HCT116 (cell line): ENCODE data around the gene FAM81A. TPM values are rescaled to one million over a fixed set of nuclear protein-coding genes. Genes with fewer than 3 reads are reported as not detected.

ENCODE experiments used
- ATAC-seq: fragments of 200-7000 bp; cut with Tn5 transposase; 2 replicates; pipeline ENCODE4 v1.9.1; 2020; ENCODE audit warnings: mild to moderate bottlenecking, moderate library complexity
- BruUV-seq: library from RNA; stranded (reverse); fragments of 400-500 nt; replicated peaks from 2 replicates; lab custom pipeline; 2021; lab: Mats Ljungman, UMichigan
- CTCF ChIA-PET: fragments of 300-600 bp; sonication (Branson Sonifier 250); formaldehyde crosslinking; loops from one replicate; lab custom pipeline; 2021; ENCODE audit warnings: antibody characterized with exemption; lab: Charles Lee
- POLR2A ChIA-PET: fragments of 300-600, 350-600 bp; sonication (Branson Sonifier 250); formaldehyde crosslinking; loops from one replicate; lab custom pipeline; 2021; ENCODE audit warnings: antibody characterized with exemption; lab: Charles Lee
- RAD21 ChIA-PET, 2 experiments: fragments of 300-600 bp; sonication (Branson Sonifier 250); formaldehyde crosslinking; loops; one replicate each; lab custom pipeline; 2023; ENCODE audit warnings: low total read pairs in 2 of 2; ENCODE audit not compliant: uncharacterized antibody in 2 of 2, unreplicated experiment in 2 of 2, low non-redundant PET in 1 of 2; lab: Charles Lee
- DNase-seq: peaks from one replicate; pipeline ENCODE4 v3.0.0-alpha.2; 2010; ENCODE audit warnings: low read depth, low spot score
- H2AFZ ChIP-seq: fragments of 200-600 bp; shearing (Covaris generic), sonication (generic); 2 replicates; pipeline ENCODE4 v1.6.1; 2017; ENCODE audit warnings: low read depth, mixed run types, mixed read lengths, antibody characterized with exemption, low read length; ENCODE audit not compliant: poor library complexity, severe bottlenecking
- H3K27ac ChIP-seq: 2 replicates; pipeline ENCODE4 v1.5.1; 2012; ENCODE audit warnings: low read depth, low read length
- H3K27me3 ChIP-seq: fragments of 200-600 bp; sonication (generic); 2 replicates; pipeline ENCODE4 v1.6.1; 2016; ENCODE audit warnings: mixed run types, low read length, mixed read lengths; ENCODE audit not compliant: insufficient read depth
- H3K36me3 ChIP-seq, 2 experiments: fragments of 200-500 bp in 1 of 2; fragments of 200-600 bp in 1 of 2; sonication (Bioruptor generic) in 1 of 2; sonication (generic) in 1 of 2; 2 replicates each; pipeline versions ENCODE4 v1.5.1 to v1.6.1; 2014 to 2016; ENCODE audit warnings: low read length in 2 of 2, inconsistent platforms in 1 of 2, mixed read lengths in 1 of 2, mixed run types in 1 of 2; ENCODE audit not compliant: insufficient read depth in 2 of 2, control insufficient read depth in 1 of 2
- H3K4me1 ChIP-seq, 2 experiments: fragments of 200-600 bp in 1 of 2; sonication (generic) in 1 of 2; 2 replicates each; pipeline versions ENCODE4 v1.5.1 to v1.6.1; 2012 to 2017; ENCODE audit warnings: low read length in 2 of 2, inconsistent platforms in 1 of 2, mild to moderate bottlenecking in 1 of 2, mixed read lengths in 1 of 2, mixed run types in 1 of 2, moderate library complexity in 1 of 2; ENCODE audit not compliant: insufficient read depth in 2 of 2, control insufficient read depth in 1 of 2
- H3K4me2 ChIP-seq: fragments of 200-600 bp; sonication (generic); 2 replicates; pipeline ENCODE4 v1.6.1; 2017; ENCODE audit warnings: mixed run types, low read length, mixed read lengths
- H3K4me3 ChIP-seq, 2 experiments: fragments of 200-600 bp in 1 of 2; sonication (generic) in 1 of 2; replicated peaks in 1 of 2; 2 replicates each; pipeline ENCODE4 v1.5.1; 2011 to 2016; ENCODE audit warnings: low read length in 2 of 2, control low read depth in 1 of 2, low read depth in 1 of 2, mild to moderate bottlenecking in 1 of 2, mixed read lengths in 1 of 2, mixed run types in 1 of 2
- H3K79me2 ChIP-seq: fragments of 200-600 bp; sonication (generic); 2 replicates; pipeline ENCODE4 v1.6.1; 2017; ENCODE audit warnings: mild to moderate bottlenecking, mixed run types, low read length, moderate library complexity, mixed read lengths; ENCODE audit not compliant: insufficient read depth
- H3K9ac ChIP-seq: fragments of 200-600 bp; sonication (generic); 2 replicates; pipeline ENCODE4 v1.6.1; 2016; ENCODE audit warnings: low read length, mixed read lengths
- H3K9me2 ChIP-seq: fragments of 200-600 bp; sonication (generic), shearing (Covaris generic); 2 replicates; pipeline ENCODE4 v1.6.1; 2017; ENCODE audit warnings: mixed run types, mild to moderate bottlenecking, moderate library complexity; ENCODE audit not compliant: insufficient read depth
- H3K9me3 ChIP-seq, 2 experiments: fragments of 200-500 bp in 1 of 2; fragments of 200-600 bp in 1 of 2; sonication (Bioruptor generic) in 1 of 2; sonication (generic) in 1 of 2; 2 replicates each; pipeline ENCODE4 v1.6.1; 2014 to 2017; ENCODE audit warnings: low read length in 2 of 2, mixed read lengths in 2 of 2, inconsistent platforms in 1 of 2, low read depth in 1 of 2, mild to moderate bottlenecking in 1 of 2, mixed run types in 1 of 2, moderate library complexity in 1 of 2; ENCODE audit not compliant: control insufficient read depth in 1 of 2, insufficient read depth in 1 of 2
- H4K20me1 ChIP-seq: fragments of 200-600 bp; sonication (generic), shearing (Covaris generic); 2 replicates; pipeline ENCODE4 v1.6.1; 2017; ENCODE audit warnings: mixed run types, mild to moderate bottlenecking, moderate library complexity; ENCODE audit not compliant: insufficient read depth
- ATF3 ChIP-seq: IDR thresholded peaks from 2 replicates; pipeline ENCODE4 v1.6.1; 2012
- CBX3 ChIP-seq: IDR thresholded peaks from 2 replicates; pipeline ENCODE4 v1.6.1; 2012; ENCODE audit warnings: low read depth
- CEBPB ChIP-seq: IDR thresholded peaks from 2 replicates; pipeline ENCODE4 v1.6.1; 2012; ENCODE audit warnings: low read depth
- EZH2 ChIP-seq: fragments of 200-600 bp; sonication (generic); IDR thresholded peaks from 2 replicates; pipeline ENCODE4 v1.6.1; 2017; ENCODE audit warnings: antibody characterized with exemption, mixed run types
- EZH2phosphoT487 ChIP-seq: fragments of 200-600 bp; IDR thresholded peaks from 2 replicates; pipeline ENCODE4 v1.6.1; 2018; ENCODE audit warnings: antibody characterized with exemption, borderline replicate concordance
- RAD21 ChIP-seq: IDR thresholded peaks from 2 replicates; pipeline ENCODE4 v1.6.1; 2012; ENCODE audit warnings: low read depth, mild to moderate bottlenecking
- REST ChIP-seq: IDR thresholded peaks from 2 replicates; pipeline ENCODE4 v1.6.1; 2012; ENCODE audit warnings: low read depth
- SIN3A ChIP-seq: IDR thresholded peaks from 2 replicates; pipeline ENCODE4 v1.6.1; 2012; ENCODE audit warnings: low read depth
- SP1 ChIP-seq: IDR thresholded peaks from 2 replicates; pipeline ENCODE4 v1.6.1; 2012; ENCODE audit warnings: low read depth
- YY1 ChIP-seq: IDR thresholded peaks from 2 replicates; pipeline ENCODE4 v1.6.1; 2011; ENCODE audit warnings: low read length, low read depth, moderate library complexity, mild to moderate bottlenecking; ENCODE audit not compliant: insufficient replicate concordance; ENCODE audit errors: extremely low read depth
- ZFX ChIP-seq: fragments of 450-650 bp; IDR thresholded peaks from 2 replicates; pipeline ENCODE4 v1.6.1; 2017
- intact Hi-C: fragments of 100-400 bp; cut with micrococcal nuclease; formaldehyde crosslinking; loops from 2 replicates; pipeline ENCODE4 v1.10.0; 2022
- total RNA-seq: library from RNA; stranded (reverse); gene quantifications from one replicate; pipeline ENCODE4 v1.2.1, GENCODE V29; 2021; ENCODE audit not compliant: unreplicated experiment

Gene FAM81A
- total RNA-seq, 1 experiment from 2014 or later = 6.6 TPM

GRCh38 chr15:59519329-59519728 lies 81.3 kb downstream of the FAM81A start:
- POLR2A ChIA-PET = no interaction called here

More at GRCh38 chr15:59519329-59519728, 81.3 kb downstream of the FAM81A start:
- ChIA-PET RAD21 (no interaction called here), CTCF (interaction anchor here (1.8 kb wide), 1 partner anchor 10 kb away, joined by 8 read pairs; no protein-coding TSS in a partner anchor)
- Histone ChIP-seq H3K4me2 (no peak overlapping the region), H3K79me2 (no peaks in the 10 kb centered on the region), H3K27me3 (no peaks in the 10 kb centered on the region), H3K4me3 (no peak overlapping the region), H3K4me1 (no peaks in the 10 kb centered on the region), H4K20me1 (no peaks in the 10 kb centered on the region), H3K36me3 (no peaks in the 10 kb centered on the region), H2AFZ (no peak overlapping the region), H3K9me3 (no peaks in the 10 kb centered on the region), H3K9me2 (no peaks in the 10 kb centered on the region), H3K9ac (no peak overlapping the region), H3K27ac (no peak overlapping the region)
- ATAC-seq (no peak), DNase-seq (no peak)
- TF ChIP-seq YY1 (no peak), CEBPB (no peak), EZH2phosphoT487 (no peak), REST (no peak), EZH2 (no peak), RAD21 (no peak), CBX3 (no peak), SIN3A (no peak), ZFX (no peak), ATF3 (no peak), SP1 (no peak)
- no TSS peak for BruUV-seq
- intact Hi-C loops = no loop called here
